Right kidney (tissue), 1 donor: ENCODE data around the gene PHAF1.
"Not testable (repeated sequence)": the region's sequence is repeated elsewhere in the genome, so short reads cannot be mapped to it uniquely, and the experiment has no call there.

Experiments used
- DNase-seq: peaks from one replicate; pipeline ENCODE4 v3.0.0-alpha.2; 2016

Gene PHAF1

DNA sequence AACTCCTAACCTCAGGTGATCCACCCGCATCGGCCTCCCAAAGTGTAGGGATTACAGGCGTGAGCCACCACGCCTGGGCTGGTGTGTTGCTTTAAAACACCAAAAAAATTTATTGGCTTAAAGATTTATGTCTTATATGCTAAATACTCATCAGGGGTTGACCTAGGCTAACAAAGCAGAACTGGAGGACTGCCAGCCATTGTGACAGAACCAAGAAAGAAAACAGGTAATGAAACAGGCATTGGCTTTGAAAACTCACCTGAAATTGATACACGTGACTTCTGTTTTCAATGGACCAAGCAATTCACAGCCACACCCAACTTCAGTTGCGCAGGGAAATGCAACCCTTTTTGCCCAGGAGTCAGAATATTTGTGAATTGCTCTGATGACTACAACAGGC, 4.9 kb upstream of the PHAF1 start:
- DNase-seq = no peak

GRCh38 chr16:67105246-67105645, 4.5 kb upstream of the PHAF1 start:
- no peak for DNase-seq

DNA sequence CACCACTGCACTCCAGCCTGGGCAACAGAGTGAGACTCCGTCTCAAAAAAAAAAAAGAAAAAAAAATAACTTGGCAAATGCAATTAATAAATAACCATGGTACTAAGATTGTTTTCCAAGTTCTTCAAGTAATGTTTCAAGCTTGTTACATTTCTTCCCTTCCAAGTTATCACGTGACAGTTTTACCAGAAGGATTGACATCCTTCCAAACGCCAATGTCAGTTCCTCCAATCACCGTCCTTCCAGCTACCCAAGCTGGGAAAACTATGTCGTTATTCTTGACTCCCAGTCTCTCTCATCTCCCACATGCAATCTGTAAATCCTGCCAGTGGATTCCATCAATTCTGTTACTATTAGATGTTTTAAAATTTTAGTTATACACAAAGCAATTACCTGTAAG, 3.9 kb upstream of the PHAF1 start:
- DNase-seq = no peak

GRCh38 chr16:67108489-67108888, 1.3 kb upstream of the PHAF1 start:
- DNase-seq = no peak

DNA sequence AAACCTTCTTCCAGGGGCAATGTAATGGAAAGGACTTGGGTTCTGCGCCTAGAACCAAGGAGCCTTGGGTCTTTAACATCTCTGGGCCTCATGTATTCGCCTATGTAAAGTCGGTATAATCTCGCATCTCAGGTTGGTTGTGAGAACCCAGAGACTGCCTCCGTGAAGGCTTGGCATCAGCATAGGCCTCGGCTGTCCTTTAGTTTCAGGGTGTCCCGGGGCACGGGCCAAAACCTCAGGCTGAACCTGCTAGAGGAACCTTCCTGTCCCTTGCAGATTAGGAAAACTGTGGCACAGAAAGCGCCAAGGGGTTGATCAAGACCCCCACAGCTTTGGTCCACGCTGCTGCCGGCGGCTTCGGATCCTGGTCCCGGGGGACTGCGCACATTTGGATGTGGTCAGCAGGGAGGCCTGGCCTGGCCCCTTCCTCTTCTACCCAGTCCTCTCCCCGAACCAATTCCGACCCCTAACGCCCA, 772 bp upstream of the PHAF1 start:
- DNase-seq = no peak

GRCh38 chr16:67111951-67112444, 2.3 kb downstream of the PHAF1 start:
- no peak for DNase-seq

DNA sequence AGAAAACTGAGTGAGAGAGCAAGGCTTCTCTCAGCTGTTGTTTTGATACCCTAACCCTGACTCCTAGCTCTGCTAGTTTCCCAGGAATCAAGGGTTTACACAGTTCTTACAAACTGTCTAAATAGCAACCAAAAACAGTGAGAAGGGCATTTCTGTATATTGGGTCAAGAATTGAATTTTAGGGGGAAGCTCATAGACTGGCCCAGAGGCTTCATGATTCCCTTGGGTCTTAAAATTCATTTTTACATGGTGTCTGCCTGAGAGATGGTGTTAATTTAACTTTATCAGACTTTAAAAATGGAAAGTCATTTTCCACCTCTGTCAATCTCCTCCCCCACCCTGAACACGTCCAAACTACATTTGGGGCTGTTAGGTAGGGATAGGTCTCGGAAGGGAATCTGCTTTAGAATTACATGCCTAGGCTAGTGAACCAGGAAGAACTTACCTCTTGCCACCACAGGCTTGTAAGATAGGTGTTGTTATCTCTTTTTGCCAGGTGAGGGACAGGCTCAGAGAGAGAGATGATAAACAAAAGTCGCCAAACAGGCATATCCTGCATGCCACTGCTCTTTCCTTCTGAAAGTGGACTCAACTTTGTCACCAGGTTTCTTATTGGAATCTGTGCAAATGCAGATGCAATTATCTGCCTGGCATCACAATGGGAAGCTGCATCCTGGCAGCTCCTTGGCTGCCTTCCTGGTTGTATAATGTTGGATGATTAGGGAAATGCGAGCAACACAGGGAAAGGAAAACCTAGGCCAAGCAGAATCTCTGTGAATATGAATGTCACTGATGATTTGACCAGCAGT, 3.1 kb downstream of the PHAF1 start:
- no peak for DNase-seq

GRCh38 chr16:67114793-67115192, 5.1 kb downstream of the PHAF1 start:
- no peak for DNase-seq

GRCh38 chr16:67115639-67116038, 5.9 kb downstream of the PHAF1 start:
- DNase-seq = no peak

DNA sequence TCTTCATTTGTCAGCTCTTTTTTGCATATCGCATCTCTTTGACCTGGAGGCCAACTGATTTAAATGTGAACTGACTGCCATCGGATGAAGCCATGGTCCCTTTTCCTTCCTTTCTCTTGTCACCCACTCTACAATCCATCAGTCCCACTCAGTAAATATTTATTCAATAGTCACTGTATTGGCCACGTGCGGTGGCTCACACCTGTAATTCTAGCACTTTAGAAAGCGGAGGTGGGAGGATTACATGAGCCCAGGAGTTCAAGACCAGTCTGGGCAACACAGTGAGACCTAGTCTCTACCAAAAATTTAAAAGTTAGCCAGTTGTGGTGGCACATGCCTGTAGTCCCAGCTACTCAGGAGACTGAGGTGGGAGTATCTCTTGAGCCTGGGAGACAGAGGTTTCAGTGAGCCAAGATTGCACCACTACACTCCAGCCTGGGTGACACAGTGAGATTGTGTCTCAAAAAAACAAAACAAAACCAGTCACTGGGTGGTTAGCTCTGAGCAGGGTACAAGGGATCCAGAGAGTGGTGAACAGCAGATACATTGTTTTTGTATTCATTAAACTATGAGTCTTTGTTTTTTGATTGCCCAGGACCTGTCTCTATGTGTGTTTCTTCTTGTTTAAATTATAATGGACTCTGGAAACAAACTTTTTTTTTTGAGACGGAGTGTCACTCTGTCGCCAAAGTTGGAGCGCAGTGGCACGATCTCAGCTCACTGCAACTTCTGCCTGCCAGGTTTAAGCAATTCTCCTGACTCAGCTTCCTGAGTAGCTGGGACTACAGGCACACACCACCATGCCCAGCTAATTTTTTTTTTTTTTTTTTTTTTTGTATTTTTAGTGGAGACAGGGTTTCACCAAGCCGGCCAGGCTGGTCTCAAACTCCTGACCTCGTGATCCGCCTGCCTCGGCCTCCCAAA, 6.9 kb downstream of the PHAF1 start:
- no peak for DNase-seq

- no peak for DNase-seq
These were observed 8.0 kb downstream of the PHAF1 start for GRCh38 chr16:67117716-67118115.

- no peak for DNase-seq
These were observed 10.3 kb downstream of the PHAF1 start for GRCh38 chr16:67120025-67120424.

DNA sequence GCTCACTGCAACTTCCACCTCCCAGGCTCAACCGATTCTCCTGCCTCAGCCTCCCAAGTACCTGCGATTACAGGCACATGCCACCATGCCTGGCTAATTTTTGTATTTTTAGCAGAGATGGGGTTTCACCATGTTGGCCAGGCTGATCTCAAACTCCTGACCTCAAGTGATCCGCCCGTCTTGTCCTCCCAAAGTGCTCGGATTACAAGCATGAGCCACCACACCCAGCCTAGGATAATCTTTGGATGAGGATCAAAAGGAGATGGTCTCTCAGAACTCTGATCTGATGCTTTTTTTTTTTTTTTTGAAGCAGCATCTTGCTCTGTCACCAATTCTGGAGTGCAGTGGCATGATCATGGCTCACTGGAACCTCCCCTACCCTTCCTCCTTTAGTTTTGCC, 13.1 kb downstream of the PHAF1 start:
- DNase-seq = not testable (repeated sequence)

DNA sequence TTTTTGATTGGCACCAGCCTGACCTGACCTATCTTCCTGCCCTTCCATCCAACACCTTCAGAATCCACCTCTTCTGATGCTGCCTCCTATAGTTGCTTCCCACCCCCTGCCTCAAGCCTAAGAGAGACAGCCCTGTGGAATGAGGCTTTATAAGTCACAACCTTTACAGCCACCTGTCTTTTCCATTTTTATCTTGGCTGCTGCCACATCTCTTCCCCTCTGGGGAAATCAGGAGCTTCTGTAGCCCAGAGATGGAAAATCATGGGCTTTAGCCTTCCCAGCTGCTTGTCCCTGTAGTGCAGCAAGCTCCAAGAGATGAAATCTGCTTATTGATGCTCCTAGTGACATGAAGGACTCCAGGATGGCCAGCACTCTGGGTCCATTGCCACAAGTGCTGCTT, 18.7 kb downstream of the PHAF1 start:
- DNase-seq = no peak

GRCh38 chr16:67128887-67129286, 19.1 kb downstream of the PHAF1 start:
- DNase-seq = no peak

DNA sequence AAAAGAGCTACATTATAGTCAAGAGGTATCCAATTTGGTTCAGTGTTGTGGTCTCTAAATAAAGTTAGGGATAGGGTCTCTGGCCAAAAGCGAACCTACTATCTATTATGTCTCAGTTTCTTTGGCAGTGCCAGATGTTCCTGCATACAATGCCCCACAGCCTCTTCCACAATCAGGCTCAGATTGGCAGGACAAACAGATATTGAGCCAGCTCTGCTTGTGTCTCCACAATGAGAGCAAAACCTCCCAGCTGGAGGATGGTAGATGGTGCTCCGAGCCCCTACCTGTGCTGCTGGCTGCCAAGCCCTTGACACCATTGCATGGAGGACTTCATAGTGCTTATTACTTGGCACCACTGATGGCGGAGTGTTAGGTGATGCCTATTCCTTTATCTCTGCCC, 19.7 kb downstream of the PHAF1 start:
- DNase-seq = no peak

- DNase-seq = no peak
These were observed 27.9 kb downstream of the PHAF1 start for GRCh38 chr16:67137605-67138004.

GRCh38 chr16:67141391-67141790, 31.6 kb downstream of the PHAF1 start:
- no peak for DNase-seq

GRCh38 chr16:67142342-67142741, 32.6 kb downstream of the PHAF1 start:
- DNase-seq = no peak

- no peak for DNase-seq
These were observed 35.2 kb downstream of the PHAF1 start for GRCh38 chr16:67144943-67145342.

DNA sequence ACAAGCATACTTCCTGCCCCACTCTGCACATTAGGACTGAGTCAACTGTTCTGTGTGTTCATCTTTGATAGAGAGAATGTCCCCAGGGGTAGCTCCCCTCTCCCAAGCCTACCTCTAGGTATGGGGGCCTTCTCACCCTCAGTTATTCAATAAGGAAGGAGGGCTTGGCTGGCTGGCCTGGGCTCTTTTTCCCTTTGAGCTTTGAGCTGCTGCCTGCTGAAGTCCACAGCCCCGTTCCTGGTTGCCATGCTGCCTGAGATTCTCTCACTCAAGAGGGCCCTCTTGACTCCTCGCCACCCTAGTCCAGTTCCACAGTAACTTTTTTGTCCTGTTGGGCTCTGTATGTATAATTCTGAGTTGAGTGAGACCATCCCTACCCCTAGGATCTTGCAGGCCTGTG, 36.0 kb downstream of the PHAF1 start:
- DNase-seq = no peak

- DNase-seq = no peak
These were observed 37.0 kb downstream of the PHAF1 start for GRCh38 chr16:67146523-67147357.
